ENCODE results near the gene TUBB6. TPM values are rescaled to one million over a fixed set of nuclear protein-coding genes. Genes with fewer than 3 reads are reported as not detected.

TUBB6 gene
- total and polyA plus RNA-seq, 10 of the 15 experiments (the other 5 are each of a cell fraction or from before 2014, with no cell fraction given) = 27.4 to 262 (median 82.5) TPM

DNA sequence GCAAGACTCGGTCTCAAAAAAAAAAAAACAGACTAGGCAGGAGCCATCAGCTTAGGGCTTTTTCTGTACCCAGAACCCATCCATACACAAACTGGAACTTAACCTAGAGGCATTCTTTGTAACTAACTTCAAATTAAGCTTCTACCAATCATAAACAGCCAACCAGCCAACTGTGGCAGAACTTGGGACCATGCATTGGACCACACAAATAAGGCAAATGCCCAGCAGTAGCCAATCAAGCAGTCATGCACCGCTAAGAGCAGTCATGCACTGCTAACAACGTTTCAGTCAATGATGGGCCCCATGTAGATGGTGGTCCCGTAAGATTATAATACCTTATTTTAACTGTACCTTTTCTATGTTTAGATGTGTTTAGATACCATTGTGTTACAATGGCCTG is 22.7 kb downstream of the TUBB6 start:
- CTCF ChIA-PET = interaction anchor here (0.6 to 5.8 kb wide), 2 partner anchors 12 to 94 kb away, joined by 4 to 50 read pairs; no protein-coding TSS in a partner anchor
- no peaks in the 10 kb centered on the region for H3K27me3 ChIP-seq (replicated peaks in 1 of 2; ENCODE audit: control insufficient read depth in 2 of 2, insufficient read depth in 2 of 2, low read length in 1 of 2)
- H3K9me3 ChIP-seq (replicated peaks; ENCODE audit: control insufficient read depth, insufficient read depth, low read length) = no peaks in the 10 kb centered on the region
- ATAC-seq = no peak
- SMC1A ChIA-PET (ENCODE audit: uncharacterized antibody, unreplicated experiment) = no interaction called here
- no peak overlapping the region for H3K4me2 ChIP-seq (ENCODE audit: control insufficient read depth, insufficient read depth)
- in situ Hi-C loops (cut with MboI) (no loop called here), intact Hi-C loops (cut with micrococcal nuclease; ENCODE audit: unreplicated experiment) (no loop called here)
- POLR2A ChIA-PET = no interaction called here
- 88% methylated on average over 4 of the region's 4 CpGs for WGBS (ENCODE audit: insufficient coverage, insufficient replicate concordance, low lambda C conversion rate, missing lambda C conversion rate)
- H3K4me1 ChIP-seq (ENCODE audit: control insufficient read depth, insufficient read depth, low read length) = no peaks in the 10 kb centered on the region
- BruUV-seq (replicated peaks) = no TSS peak
- H3K27ac ChIP-seq (ENCODE audit: control insufficient read depth, insufficient read depth) = no peak overlapping the region
- no peak overlapping the region for H3K9ac ChIP-seq (ENCODE audit: control insufficient read depth, insufficient read depth, low read length)
- H2AFZ ChIP-seq (ENCODE audit: control insufficient read depth, low read depth, low read length) = no peak overlapping the region
- RAD21 ChIA-PET (ENCODE audit: unreplicated experiment) = no interaction called here
- no peak for DNase-seq (ENCODE audit: low read depth, low spot score)
- TF ChIP-seq, protein P1, sequence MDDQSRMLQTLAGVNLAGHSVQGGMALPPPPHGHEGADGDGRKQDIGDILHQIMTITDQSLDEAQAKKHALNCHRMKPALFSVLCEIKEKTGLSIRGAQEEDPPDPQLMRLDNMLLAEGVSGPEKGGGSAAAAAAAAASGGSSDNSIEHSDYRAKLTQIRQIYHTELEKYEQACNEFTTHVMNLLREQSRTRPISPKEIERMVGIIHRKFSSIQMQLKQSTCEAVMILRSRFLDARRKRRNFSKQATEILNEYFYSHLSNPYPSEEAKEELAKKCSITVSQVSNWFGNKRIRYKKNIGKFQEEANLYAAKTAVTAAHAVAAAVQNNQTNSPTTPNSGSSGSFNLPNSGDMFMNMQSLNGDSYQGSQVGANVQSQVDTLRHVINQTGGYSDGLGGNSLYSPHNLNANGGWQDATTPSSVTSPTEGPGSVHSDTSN (IDR thresholded peaks at IDR 0.05; ENCODE audit: insufficient replicate concordance, low read depth, low read length) = no peak
- no peak for TF ChIP-seq IKZF2 (IDR thresholded peaks at IDR 0.05)
- TF ChIP-seq PML (IDR thresholded peaks at IDR 0.05; ENCODE audit: low read length) = no peak
- TF ChIP-seq, protein P2, sequence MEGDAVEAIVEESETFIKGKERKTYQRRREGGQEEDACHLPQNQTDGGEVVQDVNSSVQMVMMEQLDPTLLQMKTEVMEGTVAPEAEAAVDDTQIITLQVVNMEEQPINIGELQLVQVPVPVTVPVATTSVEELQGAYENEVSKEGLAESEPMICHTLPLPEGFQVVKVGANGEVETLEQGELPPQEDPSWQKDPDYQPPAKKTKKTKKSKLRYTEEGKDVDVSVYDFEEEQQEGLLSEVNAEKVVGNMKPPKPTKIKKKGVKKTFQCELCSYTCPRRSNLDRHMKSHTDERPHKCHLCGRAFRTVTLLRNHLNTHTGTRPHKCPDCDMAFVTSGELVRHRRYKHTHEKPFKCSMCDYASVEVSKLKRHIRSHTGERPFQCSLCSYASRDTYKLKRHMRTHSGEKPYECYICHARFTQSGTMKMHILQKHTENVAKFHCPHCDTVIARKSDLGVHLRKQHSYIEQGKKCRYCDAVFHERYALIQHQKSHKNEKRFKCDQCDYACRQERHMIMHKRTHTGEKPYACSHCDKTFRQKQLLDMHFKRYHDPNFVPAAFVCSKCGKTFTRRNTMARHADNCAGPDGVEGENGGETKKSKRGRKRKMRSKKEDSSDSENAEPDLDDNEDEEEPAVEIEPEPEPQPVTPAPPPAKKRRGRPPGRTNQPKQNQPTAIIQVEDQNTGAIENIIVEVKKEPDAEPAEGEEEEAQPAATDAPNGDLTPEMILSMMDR (IDR thresholded peaks at IDR 0.05 in 2 of 3, conservative IDR thresholded peaks at IDR 0.05 in 1 of 3; ENCODE audit: control insufficient read depth in 2 of 3, extremely low read depth in 1 of 3, insufficient read depth in 1 of 3, low read depth in 3 of 3, low read length in 3 of 3) = no peak
- no peak for TF ChIP-seq YY1 (IDR thresholded peaks at IDR 0.05; ENCODE audit: low read depth, low read length)
- TF ChIP-seq SREBF1 (IDR thresholded peaks at IDR 0.05; ENCODE audit: low read length) = no peak
- no peak for TF ChIP-seq HDAC6 (IDR thresholded peaks at IDR 0.05; ENCODE audit: unreplicated experiment)
- TF ChIP-seq TBL1XR1 (IDR thresholded peaks at IDR 0.05; ENCODE audit: low read depth, low read length) = no peak
- no peak for TF ChIP-seq RBBP5 (conservative IDR thresholded peaks at IDR 0.05)
- no peak for TF ChIP-seq SP1 (IDR thresholded peaks at IDR 0.05; ENCODE audit: low read depth, low read length)
- no peak for TF ChIP-seq IRF4 (IDR thresholded peaks at IDR 0.05; ENCODE audit: low read depth, low read length)
- TF ChIP-seq BHLHE40 (IDR thresholded peaks at IDR 0.05; ENCODE audit: borderline replicate concordance in 1 of 2, low read depth in 2 of 2, low read length in 1 of 2) = no peak
- TF ChIP-seq E4F1 (IDR thresholded peaks at IDR 0.05; ENCODE audit: borderline replicate concordance, partially characterized antibody) = no peak
- H3K36me3 ChIP-seq (ENCODE audit: control insufficient read depth in 2 of 2, insufficient read depth in 2 of 2, low read length in 1 of 2) = peaks cover 23 to 38% of the 10 kb centered on the region in 2 experiments
- H3K4me3 ChIP-seq = no peak overlapping the region
- no peaks in the 10 kb centered on the region; the same call in 1 of the 2 replicates for H4K20me1 ChIP-seq (ENCODE audit: control insufficient read depth, insufficient read depth)
- no peak for FAIRE-seq
- H3K79me2 ChIP-seq (ENCODE audit: control insufficient read depth, insufficient read depth, low read length) = no peaks in the 10 kb centered on the region
